BJ (cell line): ENCODE measurements around the gene NPAS2. TPM values are rescaled to one million over a fixed set of nuclear protein-coding genes. Genes with fewer than 3 reads are reported as not detected.

Source experiments
- CTCF ChIA-PET: fragments of 350-600 bp; formaldehyde crosslinking; extraction: SDS; loops from one replicate; lab custom pipeline; 2021; ENCODE audit warnings: antibody characterized with exemption, inconsistent platforms; lab: Yijun Ruan, JAX
- POLR2A ChIA-PET: fragments of 300-600 bp; sonication (Branson Sonifier 250); formaldehyde crosslinking; extraction: SDS; loops from one replicate; lab custom pipeline; 2021; ENCODE audit warnings: antibody characterized with exemption; lab: Charles Lee
- DNase-seq: peaks from one replicate; pipeline ENCODE4 v3.0.0-alpha.2; 2011; ENCODE audit warnings: low read depth
- H3K27me3 ChIP-seq: 2 replicates; pipeline ENCODE4 v1.6.0; 2011; ENCODE audit warnings: low read length; ENCODE audit not compliant: control insufficient read depth, insufficient read depth
- H3K36me3 ChIP-seq: 2 replicates; pipeline ENCODE4 v1.5.1; 2011; ENCODE audit warnings: low read length; ENCODE audit not compliant: control insufficient read depth, insufficient read depth
- H3K4me3 ChIP-seq: 2 replicates; pipeline ENCODE4 v1.5.1; 2011; ENCODE audit warnings: low read depth, mild to moderate bottlenecking, control low read depth, low read length
- CTCF ChIP-seq: IDR thresholded peaks from 2 replicates; pipeline ENCODE4 v1.5.1; 2011; ENCODE audit warnings: low read depth, mild to moderate bottlenecking, control low read depth, inconsistent platforms, low read length, moderate library complexity; ENCODE audit not compliant: insufficient read depth
- polyA plus RNA-seq: library from polyadenylated mRNA; depleted of rRNA; stranded (reverse); fragments of >200 nt; gene quantifications from 2 replicates; pipeline ENCODE4 v1.2.3, GENCODE V29; 2011

Gene NPAS2
- polyA plus RNA-seq, 1 experiment, result 13.1 TPM

GRCh38 chr2:100983684-100984310, 163.9 kb downstream of the NPAS2 start:
- no peak for TF ChIP-seq CTCF
- ChIA-PET POLR2A (no interaction called here), CTCF (interaction anchor here (1.4 to 2.2 kb wide), 6 partner anchors 19 to 376 kb away, joined by 4 to 23 read pairs (median 6); no protein-coding TSS in a partner anchor)
- no peaks in the 10 kb centered on the region; the same call in 1 of the 2 replicates for H3K27me3 ChIP-seq
- no peak for DNase-seq
- no peak overlapping the region for H3K4me3 ChIP-seq
- peaks cover 8% of the 10 kb centered on the region for H3K36me3 ChIP-seq

DNA sequence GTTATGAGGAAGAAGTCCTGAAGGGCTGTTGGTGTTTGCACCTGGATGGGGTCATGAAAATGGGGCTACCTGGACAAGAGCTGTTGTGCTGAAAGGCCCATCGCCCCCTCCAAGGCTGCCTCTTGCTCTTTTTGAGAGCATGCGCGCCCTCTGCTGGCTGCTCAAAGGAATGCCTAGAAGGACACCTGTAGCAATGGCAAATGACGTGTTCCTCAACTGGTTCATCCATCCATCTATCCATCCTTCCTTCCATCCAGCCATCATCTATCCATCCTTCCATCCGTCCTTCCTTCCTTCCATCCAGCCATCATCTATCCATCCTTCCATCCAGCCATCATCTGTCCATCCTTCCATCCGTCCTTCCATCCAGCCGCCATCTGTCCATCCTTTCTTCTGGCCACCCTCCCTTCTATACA, 165.0 kb downstream of the NPAS2 start:
- Histone ChIP-seq H3K27me3 (no peaks in the 10 kb centered on the region; the same call in 1 of the 2 replicates), H3K4me3 (no peak overlapping the region), H3K36me3 (peaks cover 8% of the 10 kb centered on the region)
- CTCF ChIA-PET, result interaction anchor here (0.7 to 7.5 kb wide), 5 partner anchors 20 to 260 kb away, joined by 3 to 96 read pairs (median 5); no protein-coding TSS in a partner anchor
- DNase-seq, result no peak
- TF ChIP-seq CTCF, result peak; percentile 87
- POLR2A ChIA-PET, result no interaction called here

- POLR2A ChIA-PET, result no interaction called here
- H3K36me3 ChIP-seq, result peaks cover 12% of the 10 kb centered on the region
- DNase-seq, result no peak
- no peaks in the 10 kb centered on the region; the same call in 1 of the 2 replicates for H3K27me3 ChIP-seq
- CTCF ChIA-PET, result interaction anchor here (0.7 to 7.5 kb wide), 9 partner anchors 8 to 379 kb away, joined by 3 to 96 read pairs (median 5); no protein-coding TSS in a partner anchor
- no peak for TF ChIP-seq CTCF
- H3K4me3 ChIP-seq, result no peak overlapping the region
Measured at GRCh38 chr2:100986157-100986556, 166.2 kb downstream of the NPAS2 start.

DNA sequence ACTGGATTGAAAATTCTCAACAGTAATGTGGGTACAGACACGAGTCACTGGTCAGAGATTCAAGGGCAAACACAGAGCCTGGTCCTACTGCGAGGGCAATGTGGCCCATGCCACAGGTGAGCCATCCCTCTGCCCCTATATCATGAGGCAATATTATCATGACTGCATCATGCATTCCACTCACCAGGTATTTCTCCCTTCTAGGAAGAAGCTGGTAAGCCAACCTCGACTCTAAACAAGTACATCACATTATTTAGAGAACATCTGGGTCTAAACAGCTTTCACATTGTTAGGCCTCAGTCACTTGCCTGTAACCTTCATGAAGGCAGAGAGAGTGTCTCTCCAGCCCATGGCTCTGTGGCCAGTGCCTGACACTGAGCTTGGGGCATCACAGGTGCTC, 167.6 kb downstream of the NPAS2 start:
- H3K36me3 ChIP-seq, result peaks cover 9% of the 10 kb centered on the region; the same call in 1 of the 2 replicates
- H3K4me3 ChIP-seq, result no peak overlapping the region
- CTCF ChIA-PET, result interaction anchor here (0.8 to 7.5 kb wide), 7 partner anchors 25 to 381 kb away, joined by 3 to 96 read pairs (median 5); no protein-coding TSS in a partner anchor
- no peak for DNase-seq
- POLR2A ChIA-PET, result no interaction called here
- H3K27me3 ChIP-seq, result no peaks in the 10 kb centered on the region
- TF ChIP-seq CTCF, result no peak

- TF ChIP-seq CTCF, result no peak
Measured at GRCh38 chr2:100987974-100988373, 168.0 kb downstream of the NPAS2 start.

More at GRCh38 chr2:100987974-100988373, 168.0 kb downstream of the NPAS2 start:
- no peak for DNase-seq
- H3K36me3 ChIP-seq, result peaks cover 9% of the 10 kb centered on the region; the same call in 1 of the 2 replicates
- H3K4me3 ChIP-seq, result no peak overlapping the region
- no peaks in the 10 kb centered on the region for H3K27me3 ChIP-seq
- ChIA-PET CTCF (interaction anchor here (1.2 to 7.5 kb wide), 6 partner anchors 217 to 381 kb away, joined by 3 to 96 read pairs (median 6); no protein-coding TSS in a partner anchor), POLR2A (no interaction called here)
